Lower lobe of right lung (tissue), 2 donors: ENCODE data around the gene TECPR2. TPM values are rescaled to one million over a fixed set of nuclear protein-coding genes. Genes with fewer than 3 reads are reported as not detected.

Source experiments
- ATAC-seq, 2 donors: fragments of 200-7000 bp; cut with Tn5 transposase; one replicate each; pipeline ENCODE4 v1.9.1; 2020 to 2022; ENCODE audit warnings: mild to moderate bottlenecking in 2 of 2, moderate library complexity in 2 of 2
- DNase-seq: peaks from one replicate; pipeline ENCODE4 v3.0.0-alpha.2; 2020
- H3K27ac ChIP-seq: fragments of 200-600 bp; one replicate; pipeline ENCODE4 v1.8.0; 2022
- H3K27me3 ChIP-seq: fragments of 200-600 bp; one replicate; pipeline ENCODE4 v1.8.0; 2022; ENCODE audit warnings: low read depth
- H3K36me3 ChIP-seq: fragments of 200-600 bp; one replicate; pipeline ENCODE4 v1.8.0; 2022; ENCODE audit warnings: mild to moderate bottlenecking
- H3K4me1 ChIP-seq: fragments of 200-600 bp; one replicate; pipeline ENCODE4 v1.8.0; 2022
- H3K4me3 ChIP-seq: fragments of 200-600 bp; one replicate; pipeline ENCODE4 v1.8.0; 2022; ENCODE audit warnings: mild to moderate bottlenecking
- H3K9me3 ChIP-seq: fragments of 200-600 bp; one replicate; pipeline ENCODE4 v1.8.0; 2022
- intact Hi-C: fragments of 100-400 bp; cut with DNase I; formaldehyde crosslinking; loops from one replicate; pipeline ENCODE4 v1.11.0; 2022
- total RNA-seq: library from RNA; stranded (reverse); fragmentation: NEBNext Ultra II Directional; extraction: Animal tissue kit (Norgen Biotek cat#: 25700); gene quantifications from one replicate; pipeline ENCODE4 v1.2.1, GENCODE V29; 2021
- TF ChIP-seq, protein P1 (sequence below): fragments of 200-600 bp; IDR thresholded peaks from one replicate; pipeline ENCODE4 v1.8.0; 2022; ENCODE audit warnings: antibody characterized with exemption, mild to moderate bottlenecking
- donor health status: DM: no; HTN: yes; CAD: no; lungs with severe emphysema.

The TECPR2 gene
- total RNA-seq, 1 donor from 2014 or later: 23.2 TPM

DNA sequence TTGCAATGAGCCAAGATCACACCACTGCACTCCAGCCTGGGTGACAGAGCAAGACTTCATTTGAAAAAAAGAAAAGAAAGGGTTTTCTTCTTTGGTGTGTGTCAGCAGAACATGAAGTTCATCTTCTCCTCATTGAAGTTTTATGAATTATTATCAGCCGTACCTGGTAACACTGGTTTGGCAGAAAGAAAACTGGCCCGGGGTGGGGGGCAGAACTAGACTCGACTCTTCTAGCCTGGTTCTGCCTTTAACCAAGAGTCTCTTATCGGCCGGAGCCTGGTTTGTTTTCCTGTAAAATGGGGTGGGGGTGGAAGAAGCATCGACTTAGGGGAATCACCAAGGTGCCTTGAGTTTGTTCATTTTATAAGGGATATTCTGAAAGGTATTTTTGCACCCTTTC, 64.1 kb downstream of the TECPR2 start:
- H3K36me3 ChIP-seq: peaks cover 26% of the 10 kb centered on the region
- no peak for ATAC-seq

DNA sequence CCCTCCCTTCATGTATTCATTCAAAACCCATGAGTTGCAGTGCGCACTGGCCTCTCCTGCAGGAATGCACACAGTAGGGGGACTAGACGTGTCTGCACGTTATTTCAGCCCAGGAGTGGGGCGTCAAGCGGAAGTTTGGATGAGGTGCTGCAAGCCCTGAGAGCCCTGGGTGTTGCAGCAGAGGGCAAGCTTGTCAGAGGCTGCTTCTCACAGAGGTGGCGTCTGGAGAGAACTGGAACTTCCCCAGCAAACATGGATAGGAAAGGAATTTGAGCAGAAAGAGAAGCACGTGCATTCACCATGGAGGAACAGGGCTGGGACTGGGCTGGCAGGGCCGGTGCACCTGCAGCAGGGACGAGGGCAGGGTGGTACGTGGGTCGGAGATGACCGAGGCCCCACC, 64.9 kb downstream of the TECPR2 start:
- no peak overlapping the region for H3K27ac ChIP-seq
- no peak for DNase-seq
- H3K9me3 ChIP-seq: no peaks in the 10 kb centered on the region
- H3K36me3 ChIP-seq: peaks cover 26% of the 10 kb centered on the region
- no peaks in the 10 kb centered on the region for H3K4me1 ChIP-seq
- H3K4me3 ChIP-seq: no peak overlapping the region
- ATAC-seq: no peak
- intact Hi-C loops: no loop called here
- no peaks in the 10 kb centered on the region for H3K27me3 ChIP-seq
- TF ChIP-seq, protein P1, sequence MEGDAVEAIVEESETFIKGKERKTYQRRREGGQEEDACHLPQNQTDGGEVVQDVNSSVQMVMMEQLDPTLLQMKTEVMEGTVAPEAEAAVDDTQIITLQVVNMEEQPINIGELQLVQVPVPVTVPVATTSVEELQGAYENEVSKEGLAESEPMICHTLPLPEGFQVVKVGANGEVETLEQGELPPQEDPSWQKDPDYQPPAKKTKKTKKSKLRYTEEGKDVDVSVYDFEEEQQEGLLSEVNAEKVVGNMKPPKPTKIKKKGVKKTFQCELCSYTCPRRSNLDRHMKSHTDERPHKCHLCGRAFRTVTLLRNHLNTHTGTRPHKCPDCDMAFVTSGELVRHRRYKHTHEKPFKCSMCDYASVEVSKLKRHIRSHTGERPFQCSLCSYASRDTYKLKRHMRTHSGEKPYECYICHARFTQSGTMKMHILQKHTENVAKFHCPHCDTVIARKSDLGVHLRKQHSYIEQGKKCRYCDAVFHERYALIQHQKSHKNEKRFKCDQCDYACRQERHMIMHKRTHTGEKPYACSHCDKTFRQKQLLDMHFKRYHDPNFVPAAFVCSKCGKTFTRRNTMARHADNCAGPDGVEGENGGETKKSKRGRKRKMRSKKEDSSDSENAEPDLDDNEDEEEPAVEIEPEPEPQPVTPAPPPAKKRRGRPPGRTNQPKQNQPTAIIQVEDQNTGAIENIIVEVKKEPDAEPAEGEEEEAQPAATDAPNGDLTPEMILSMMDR: no peak

More for the DNA sequence above, 64.1 kb downstream of the TECPR2 start:
- Histone ChIP-seq H3K9me3 (no peaks in the 10 kb centered on the region), H3K27ac (no peak overlapping the region), H3K4me3 (no peak overlapping the region), H3K4me1 (no peaks in the 10 kb centered on the region), H3K27me3 (no peaks in the 10 kb centered on the region)
- TF ChIP-seq, protein P1: no peak
- DNase-seq: no peak
- intact Hi-C loops: no loop called here

DNA sequence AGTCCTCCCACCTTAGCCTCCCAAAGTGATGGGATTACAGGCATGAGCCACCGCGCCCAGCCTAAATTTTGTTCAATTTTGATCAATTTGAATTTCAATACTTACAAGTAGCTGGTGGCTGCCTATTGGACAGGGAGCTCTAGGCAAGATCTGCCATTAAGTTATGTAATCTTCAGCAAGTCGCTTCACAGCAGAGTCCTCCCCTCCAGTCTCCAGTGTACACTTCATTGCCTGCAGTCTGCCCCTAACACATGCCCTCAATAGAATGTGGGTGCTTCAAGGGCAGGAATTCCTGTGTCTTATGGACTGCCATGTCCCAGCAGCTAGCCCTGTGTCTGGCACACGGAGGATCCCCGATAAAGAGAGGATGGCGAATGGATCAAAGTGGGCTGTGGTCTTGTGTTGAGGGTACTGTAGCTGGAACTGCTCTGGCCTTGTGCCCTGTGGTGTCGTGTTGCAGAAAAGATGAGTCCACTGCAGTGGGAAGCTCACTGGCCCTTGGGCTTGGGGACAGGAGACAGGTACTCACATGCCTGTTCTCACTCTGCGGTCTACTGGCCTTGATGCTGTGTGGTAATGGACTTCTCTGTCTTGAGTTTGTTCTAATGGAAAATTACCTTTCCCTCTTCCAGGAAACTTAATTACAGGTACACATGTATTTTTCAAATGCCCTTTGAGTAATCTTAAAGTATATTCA, 67.6 kb downstream of the TECPR2 start:
- Histone ChIP-seq H3K9me3 (no peaks in the 10 kb centered on the region), H3K27ac (no peak overlapping the region), H3K27me3 (no peaks in the 10 kb centered on the region), H3K4me3 (no peak overlapping the region), H3K36me3 (peaks cover 44% of the 10 kb centered on the region), H3K4me1 (no peaks in the 10 kb centered on the region)
- intact Hi-C loops: no loop called here
- TF ChIP-seq, protein P1: no peak
- DNase-seq: no peak
- no peak for ATAC-seq

DNA sequence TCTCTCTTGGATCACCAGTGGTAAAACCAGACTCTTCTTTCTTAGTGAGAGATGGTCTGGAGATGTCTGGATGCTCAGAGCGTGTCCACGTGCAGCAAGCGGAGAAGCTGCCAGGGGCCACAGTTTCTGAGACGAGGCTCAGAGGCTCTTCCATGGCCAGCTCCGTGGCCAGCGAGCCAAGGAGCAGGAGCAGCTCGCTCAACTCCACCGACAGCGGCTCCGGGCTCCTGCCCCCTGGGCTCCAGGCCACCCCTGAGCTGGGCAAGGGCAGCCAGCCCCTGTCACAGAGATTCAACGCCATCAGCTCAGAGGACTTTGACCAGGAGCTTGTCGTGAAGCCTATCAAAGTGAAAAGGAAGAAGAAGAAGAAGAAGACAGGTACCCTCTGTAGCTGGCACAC, 69.0 kb downstream of the TECPR2 start:
- Histone ChIP-seq H3K4me3 (no peak overlapping the region), H3K27me3 (no peaks in the 10 kb centered on the region), H3K4me1 (no peaks in the 10 kb centered on the region), H3K27ac (no peak overlapping the region), H3K9me3 (no peaks in the 10 kb centered on the region), H3K36me3 (peaks cover 47% of the 10 kb centered on the region)
- TF ChIP-seq, protein P1: no peak
- DNase-seq: no peak
- no peak for ATAC-seq
- intact Hi-C loops: no loop called here

DNA sequence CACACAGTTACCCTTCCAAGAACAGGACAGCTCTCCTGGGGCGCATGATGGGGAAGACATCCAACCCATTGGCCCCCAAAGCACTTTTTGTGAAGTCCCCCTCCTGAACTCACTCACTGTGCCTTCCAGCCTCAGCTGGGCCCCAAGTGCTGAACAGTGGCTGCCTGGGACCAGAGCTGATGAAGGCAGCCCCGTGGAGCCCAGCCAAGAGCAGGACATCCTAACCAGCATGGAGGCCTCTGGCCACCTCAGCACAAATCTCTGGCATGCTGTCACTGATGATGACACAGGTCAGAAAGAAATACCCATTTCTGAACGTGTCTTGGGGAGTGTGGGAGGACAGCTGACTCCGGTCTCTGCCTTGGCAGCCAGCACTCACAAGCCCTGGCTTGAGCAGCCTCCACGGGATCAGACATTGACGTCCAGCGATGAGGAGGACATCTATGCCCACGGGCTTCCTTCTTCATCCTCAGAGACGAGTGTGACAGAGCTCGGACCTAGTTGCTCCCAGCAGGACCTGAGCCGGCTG, 72.0 kb downstream of the TECPR2 start:
- peaks cover 38% of the 10 kb centered on the region for H3K36me3 ChIP-seq
- peaks cover 8% of the 10 kb centered on the region for H3K4me1 ChIP-seq
- H3K4me3 ChIP-seq: no peak overlapping the region
- no peak overlapping the region for H3K27ac ChIP-seq
- H3K9me3 ChIP-seq: no peaks in the 10 kb centered on the region
- intact Hi-C loops: loop anchor here (5.0 kb wide), 1 partner anchor 83 kb away; no protein-coding TSS in a partner anchor
- H3K27me3 ChIP-seq: no peaks in the 10 kb centered on the region
- ATAC-seq (no peak), DNase-seq (no peak)
- TF ChIP-seq, protein P1: no peak
